PC-9 (cell line): ENCODE results near the gene TBC1D14. TPM values are rescaled to one million over a fixed set of nuclear protein-coding genes. Genes with fewer than 3 reads are reported as not detected.
A peak's percentile ranks its signal among the peaks of the same experiment; 100 is the strongest.

Experiments used
- BruUV-seq: library from RNA; stranded (reverse); fragments of 400-500 nt; replicated peaks from 2 replicates; lab custom pipeline; 2021; lab: Mats Ljungman, UMichigan
- CTCF ChIA-PET: fragments of 300-600 bp; sonication (Branson Sonifier 250); formaldehyde crosslinking; loops from one replicate; lab custom pipeline; 2022; ENCODE audit warnings: antibody characterized with exemption; lab: Charles Lee
- POLR2A ChIA-PET: fragments of 300-600 bp; sonication (Branson Sonifier 250); formaldehyde crosslinking; loops from one replicate; lab custom pipeline; 2022; ENCODE audit warnings: antibody characterized with exemption; ENCODE audit not compliant: unreplicated experiment; lab: Charles Lee
- DNase-seq, 2 experiments: peaks; one replicate each; pipeline versions ENCODE4 v3.0.0 to v3.0.0-alpha.2; 2015 to 2022; ENCODE audit warnings: mixed read lengths in 1 of 2
- H2AFZ ChIP-seq: fragments of 200-600 bp; sonication (generic); 2 replicates; pipeline ENCODE4 v1.8.1; 2017; ENCODE audit warnings: antibody characterized with exemption
- H3F3A ChIP-seq: fragments of 200-600 bp; sonication (generic); 2 replicates; pipeline ENCODE4 v1.8.1; 2017; ENCODE audit warnings: antibody characterized with exemption, mild to moderate bottlenecking, low read depth; ENCODE audit not compliant: insufficient read depth
- H3K27ac ChIP-seq: fragments of 200-600 bp; sonication (generic); 2 replicates; pipeline ENCODE4 v1.6.1; 2016; ENCODE audit warnings: mixed run types
- H3K27me3 ChIP-seq: fragments of 200-600 bp; sonication (generic); 2 replicates; pipeline ENCODE4 v1.6.1; 2016; ENCODE audit warnings: low read depth, mixed run types; ENCODE audit not compliant: insufficient read depth
- H3K36me3 ChIP-seq: fragments of 200-600 bp; sonication (generic); 2 replicates; pipeline ENCODE4 v1.6.1; 2016; ENCODE audit warnings: low read depth, mixed run types
- H3K4me1 ChIP-seq: fragments of 200-600 bp; sonication (generic); replicated peaks from 2 replicates; pipeline ENCODE4 v1.6.1; 2016; ENCODE audit warnings: mixed run types; ENCODE audit not compliant: insufficient read depth
- H3K4me2 ChIP-seq: fragments of 200-600 bp; sonication (generic); 2 replicates; pipeline ENCODE4 v1.6.1; 2017; ENCODE audit warnings: mixed run types
- H3K4me3 ChIP-seq: fragments of 200-600 bp; sonication (generic); 2 replicates; pipeline ENCODE4 v1.6.1; 2016; ENCODE audit warnings: mixed run types
- H3K79me2 ChIP-seq: fragments of 200-600 bp; sonication (generic); 2 replicates; pipeline ENCODE4 v1.6.1; 2017; ENCODE audit warnings: low read depth, mixed run types
- H3K9me2 ChIP-seq: fragments of 200-600 bp; sonication (generic); 2 replicates; pipeline ENCODE4 v1.8.1; 2017; ENCODE audit warnings: mild to moderate bottlenecking; ENCODE audit not compliant: insufficient read depth
- H3K9me3 ChIP-seq: fragments of 200-600 bp; sonication (generic); 2 replicates; pipeline ENCODE4 v1.8.1; 2016; ENCODE audit warnings: low read depth; ENCODE audit not compliant: insufficient read depth
- H4K20me1 ChIP-seq: fragments of 200-600 bp; sonication (generic); 2 replicates; pipeline ENCODE4 v1.8.1; 2017; ENCODE audit not compliant: insufficient read depth
- EZH2 ChIP-seq: fragments of 200-600 bp; sonication (generic); IDR thresholded peaks from 2 replicates; pipeline ENCODE4 v1.8.0; 2017; ENCODE audit warnings: antibody characterized with exemption, low read depth
- intact Hi-C: fragments of 100-400 bp; cut with micrococcal nuclease; formaldehyde crosslinking; loops from one replicate; pipeline ENCODE4 v1.10.0; 2022; ENCODE audit not compliant: unreplicated experiment
- total RNA-seq: library from RNA; stranded (reverse); gene quantifications from 2 replicates; pipeline ENCODE4 v1.2.3, GENCODE V29; 2021
- TF ChIP-seq, protein P1 (sequence below): fragments of 200-600 bp; sonication (generic); conservative IDR thresholded peaks from 2 replicates; pipeline ENCODE4 v1.6.1; 2017; ENCODE audit warnings: mixed run types, antibody characterized with exemption, mild to moderate bottlenecking, moderate library complexity

Gene TBC1D14
- total RNA-seq, 1 experiment from 2014 or later = 46.2 TPM

DNA sequence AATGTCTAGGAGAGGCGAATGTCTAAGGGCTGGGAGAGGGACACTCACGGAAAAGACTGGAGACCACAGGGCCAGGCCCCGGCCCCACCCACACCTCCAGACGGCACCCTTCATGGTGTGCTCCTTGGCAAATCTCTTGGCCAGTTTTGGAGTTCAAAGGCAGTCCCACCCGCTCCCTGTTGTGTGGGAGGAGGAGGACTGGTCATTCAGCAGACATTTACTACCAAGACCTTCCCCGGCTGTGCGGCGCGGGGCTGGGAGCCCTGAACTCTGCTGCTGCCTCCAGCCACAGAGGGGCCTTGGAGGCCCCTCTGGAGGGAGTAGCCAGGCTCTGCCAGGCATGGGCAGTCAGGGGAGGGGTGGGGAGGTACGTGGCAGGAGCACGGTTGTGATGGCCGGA is 8.7 kb upstream of the TBC1D14 start:
- Histone ChIP-seq H3K4me1 (no peaks in the 10 kb centered on the region), H3K4me2 (no peak overlapping the region), H3K9me2 (no peaks in the 10 kb centered on the region), H3K79me2 (no peaks in the 10 kb centered on the region), H2AFZ (no peak overlapping the region), H3F3A (no peaks in the 10 kb centered on the region), H3K36me3 (no peaks in the 10 kb centered on the region), H3K4me3 (no peak overlapping the region), H3K27me3 (no peaks in the 10 kb centered on the region), H3K9me3 (no peaks in the 10 kb centered on the region), H3K27ac (no peak overlapping the region), H4K20me1 (no peaks in the 10 kb centered on the region)
- DNase-seq = no peak
- CTCF ChIA-PET = interaction anchor here (0.6 kb wide), 1 partner anchor 15 kb away, joined by 5 read pairs; no protein-coding TSS in a partner anchor
- no TSS peak for BruUV-seq
- TF ChIP-seq EZH2 = no peak
- TF ChIP-seq, protein P1, sequence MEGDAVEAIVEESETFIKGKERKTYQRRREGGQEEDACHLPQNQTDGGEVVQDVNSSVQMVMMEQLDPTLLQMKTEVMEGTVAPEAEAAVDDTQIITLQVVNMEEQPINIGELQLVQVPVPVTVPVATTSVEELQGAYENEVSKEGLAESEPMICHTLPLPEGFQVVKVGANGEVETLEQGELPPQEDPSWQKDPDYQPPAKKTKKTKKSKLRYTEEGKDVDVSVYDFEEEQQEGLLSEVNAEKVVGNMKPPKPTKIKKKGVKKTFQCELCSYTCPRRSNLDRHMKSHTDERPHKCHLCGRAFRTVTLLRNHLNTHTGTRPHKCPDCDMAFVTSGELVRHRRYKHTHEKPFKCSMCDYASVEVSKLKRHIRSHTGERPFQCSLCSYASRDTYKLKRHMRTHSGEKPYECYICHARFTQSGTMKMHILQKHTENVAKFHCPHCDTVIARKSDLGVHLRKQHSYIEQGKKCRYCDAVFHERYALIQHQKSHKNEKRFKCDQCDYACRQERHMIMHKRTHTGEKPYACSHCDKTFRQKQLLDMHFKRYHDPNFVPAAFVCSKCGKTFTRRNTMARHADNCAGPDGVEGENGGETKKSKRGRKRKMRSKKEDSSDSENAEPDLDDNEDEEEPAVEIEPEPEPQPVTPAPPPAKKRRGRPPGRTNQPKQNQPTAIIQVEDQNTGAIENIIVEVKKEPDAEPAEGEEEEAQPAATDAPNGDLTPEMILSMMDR = no peak
- intact Hi-C loops = no loop called here
- POLR2A ChIA-PET = interaction anchor here (0.6 kb wide), 1 partner anchor 549 kb away, joined by 3 read pairs; no protein-coding TSS in a partner anchor

DNA sequence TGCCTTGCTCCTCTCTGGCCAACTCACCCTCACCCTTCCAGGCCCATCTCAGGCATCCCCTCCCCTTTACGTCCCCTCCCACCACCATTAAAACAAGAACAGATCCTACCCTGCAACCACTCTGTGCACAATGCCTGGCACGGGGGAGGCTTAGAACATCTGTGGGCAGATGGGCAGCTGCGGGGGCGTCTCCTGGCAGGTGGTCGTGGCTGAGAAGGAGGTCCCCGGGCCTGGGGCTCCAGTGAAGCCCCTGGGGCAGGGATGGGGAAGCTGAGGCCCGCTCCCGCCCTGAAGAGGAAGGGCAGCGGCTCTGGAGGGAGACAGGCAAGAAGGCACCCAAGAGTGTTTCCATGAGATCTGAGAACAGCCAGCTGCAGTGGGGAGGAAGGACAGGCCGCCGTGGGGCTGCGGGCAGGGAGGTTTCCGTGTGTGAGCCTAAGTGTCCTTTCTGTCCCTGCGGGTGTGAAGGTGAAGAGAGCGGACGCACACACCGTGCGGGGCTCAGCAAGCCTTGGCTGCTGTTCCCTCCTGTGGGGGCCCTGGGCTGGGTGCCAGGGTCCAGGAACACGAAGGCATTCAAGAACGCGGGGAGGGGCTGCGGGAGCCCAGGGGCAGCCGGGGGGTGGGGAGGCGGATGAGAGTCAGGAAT is 7.8 kb upstream of the TBC1D14 start:
- no peaks in the 10 kb centered on the region for H3K79me2 ChIP-seq
- no peaks in the 10 kb centered on the region for H3K9me3 ChIP-seq
- H3K4me1 ChIP-seq = no peaks in the 10 kb centered on the region
- no peak for DNase-seq
- intact Hi-C loops = no loop called here
- no peak overlapping the region for H2AFZ ChIP-seq
- H3K27me3 ChIP-seq = no peaks in the 10 kb centered on the region
- ChIA-PET POLR2A (no interaction called here), CTCF (no interaction called here)
- no peak overlapping the region for H3K4me2 ChIP-seq
- H4K20me1 ChIP-seq = no peaks in the 10 kb centered on the region
- no peaks in the 10 kb centered on the region for H3K36me3 ChIP-seq
- H3K27ac ChIP-seq = no peak overlapping the region
- TF ChIP-seq EZH2 = no peak
- TF ChIP-seq, protein P1 = no peak
- H3F3A ChIP-seq = no peaks in the 10 kb centered on the region
- no peak overlapping the region for H3K4me3 ChIP-seq
- no TSS peak for BruUV-seq
- H3K9me2 ChIP-seq = no peaks in the 10 kb centered on the region

DNA sequence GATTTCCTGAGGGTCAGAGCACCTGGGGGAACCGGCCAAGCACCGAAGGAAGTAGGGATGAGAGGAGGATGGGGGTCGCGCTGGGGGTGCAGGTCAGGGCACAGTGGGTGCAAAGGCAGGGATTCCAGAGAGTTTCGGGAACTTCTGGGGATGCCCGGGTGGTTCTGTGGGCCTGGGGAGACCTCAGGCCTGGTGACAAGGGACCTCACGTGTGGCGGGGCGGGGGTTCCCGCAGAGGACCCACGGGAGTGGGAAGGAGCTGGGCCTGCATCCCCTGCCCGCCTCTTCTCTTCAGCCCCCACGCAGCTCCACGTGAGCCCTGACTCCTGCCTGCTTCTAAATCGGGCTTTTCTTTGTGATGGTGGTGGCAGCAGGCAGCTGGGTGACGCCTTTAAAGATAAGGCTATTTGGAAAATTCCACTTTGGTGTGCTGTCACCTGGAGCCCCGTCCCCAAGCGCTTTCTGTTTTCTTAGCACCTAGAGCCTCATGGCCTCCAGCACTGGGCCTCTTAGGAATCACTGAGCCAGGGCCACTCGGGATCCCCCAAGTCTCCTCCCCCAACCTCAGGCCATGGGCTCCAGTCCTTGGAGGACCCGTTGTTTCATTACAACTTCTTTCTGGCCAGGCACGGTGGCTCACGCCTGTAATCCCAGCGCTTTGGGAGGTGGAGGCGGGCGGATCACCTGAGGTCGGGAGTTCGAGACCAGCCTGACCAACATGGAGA is 7.1 kb upstream of the TBC1D14 start:
- DNase-seq = peak in 1 of 2 experiments; percentile 12
- TF ChIP-seq, protein P1 = no peak
- no peak for TF ChIP-seq EZH2
- H3K4me1 ChIP-seq = no peaks in the 10 kb centered on the region
- H2AFZ ChIP-seq = no peak overlapping the region
- H3K79me2 ChIP-seq = no peaks in the 10 kb centered on the region
- intact Hi-C loops = no loop called here
- H3F3A ChIP-seq = no peaks in the 10 kb centered on the region
- H3K9me2 ChIP-seq = no peaks in the 10 kb centered on the region
- H3K9me3 ChIP-seq = no peaks in the 10 kb centered on the region
- BruUV-seq = no TSS peak
- no peak overlapping the region for H3K4me2 ChIP-seq
- no peak overlapping the region for H3K4me3 ChIP-seq
- no peak overlapping the region for H3K27ac ChIP-seq
- ChIA-PET CTCF (no interaction called here), POLR2A (no interaction called here)
- H3K36me3 ChIP-seq = no peaks in the 10 kb centered on the region
- no peaks in the 10 kb centered on the region for H4K20me1 ChIP-seq
- H3K27me3 ChIP-seq = no peaks in the 10 kb centered on the region
